Prostate gland (tissue), 2 donors: Measurements from ENCODE around the gene WHRN. TPM values are rescaled to one million over a fixed set of nuclear protein-coding genes. Genes with fewer than 3 reads are reported as not detected.
A peak's percentile ranks its signal among the peaks of the same experiment; 100 is the strongest.

ENCODE experiments used
- DNase-seq: peaks from one replicate; pipeline ENCODE4 v3.0.0-alpha.2; 2019; ENCODE audit warnings: low spot score
- H3K27ac ChIP-seq, 2 donors: fragments of 200-600 bp; sonication (generic); 2 replicates each; pipeline ENCODE4 v1.5.1; 2017 to 2019
- H3K27me3 ChIP-seq: fragments of 200-600 bp; sonication (generic); replicated peaks from 2 replicates; pipeline ENCODE4 v1.5.1; 2019; ENCODE audit not compliant: insufficient read depth
- H3K36me3 ChIP-seq, 2 donors: fragments of 200-600 bp; sonication (generic); 1 replicate in 1 of 2; 2 replicates in 1 of 2; pipeline versions ENCODE4 v1.5.1 to v1.8.1; 2017 to 2019
- H3K4me1 ChIP-seq: fragments of 200-600 bp; sonication (generic); replicated peaks from 2 replicates; pipeline ENCODE4 v1.5.1; 2019
- H3K4me3 ChIP-seq, 2 donors: fragments of 200-600 bp; sonication (generic); 2 replicates each; pipeline ENCODE4 v1.5.1; 2017 to 2019
- H3K9me3 ChIP-seq: fragments of 200-600 bp; sonication (generic); 2 replicates; pipeline ENCODE4 v1.5.1; 2017
- POLR2A ChIP-seq: fragments of 450-650 bp; IDR thresholded peaks from one replicate; pipeline ENCODE4 v1.6.1; 2016; ENCODE audit warnings: antibody characterized with exemption, mild to moderate bottlenecking
- POLR2AphosphoS5 ChIP-seq: sonication (generic); formaldehyde crosslinking; IDR thresholded peaks from one replicate; pipeline ENCODE4 v1.6.1; 2017; ENCODE audit warnings: antibody characterized with exemption
- WGBS: methylation state at CpG from one replicate; pipeline ENCODE4 v1.1.5; 2018; 5-methylcytosine and 5-hydroxymethylcytosine counted together
- intact Hi-C: fragments of 100-400 bp; cut with DNase I; formaldehyde crosslinking; loops from one replicate; pipeline ENCODE4 v1.14.2; 2022
- total RNA-seq, 2 donors: library from RNA; depleted of rRNA; stranded (reverse); fragments of >200 nt; gene quantifications; one replicate each; pipeline ENCODE4 v1.1.0, GENCODE V29; 2016
- TF ChIP-seq, protein P1 (sequence below), 4 experiments: fragments of 200-600 bp in 2 of 4; fragments of 450-650 bp in 2 of 4; sonication (generic) in 2 of 4; IDR thresholded peaks; 1 replicate in 3 of 4; 2 replicates in 1 of 4; pipeline ENCODE4 v1.5.1; 2016 to 2019; ENCODE audit warnings: antibody characterized with exemption in 4 of 4, mild to moderate bottlenecking in 2 of 4, moderate library complexity in 2 of 4

WHRN gene
- total RNA-seq, 2 donors from 2014 or later, result 13.8 to 102 TPM

DNA sequence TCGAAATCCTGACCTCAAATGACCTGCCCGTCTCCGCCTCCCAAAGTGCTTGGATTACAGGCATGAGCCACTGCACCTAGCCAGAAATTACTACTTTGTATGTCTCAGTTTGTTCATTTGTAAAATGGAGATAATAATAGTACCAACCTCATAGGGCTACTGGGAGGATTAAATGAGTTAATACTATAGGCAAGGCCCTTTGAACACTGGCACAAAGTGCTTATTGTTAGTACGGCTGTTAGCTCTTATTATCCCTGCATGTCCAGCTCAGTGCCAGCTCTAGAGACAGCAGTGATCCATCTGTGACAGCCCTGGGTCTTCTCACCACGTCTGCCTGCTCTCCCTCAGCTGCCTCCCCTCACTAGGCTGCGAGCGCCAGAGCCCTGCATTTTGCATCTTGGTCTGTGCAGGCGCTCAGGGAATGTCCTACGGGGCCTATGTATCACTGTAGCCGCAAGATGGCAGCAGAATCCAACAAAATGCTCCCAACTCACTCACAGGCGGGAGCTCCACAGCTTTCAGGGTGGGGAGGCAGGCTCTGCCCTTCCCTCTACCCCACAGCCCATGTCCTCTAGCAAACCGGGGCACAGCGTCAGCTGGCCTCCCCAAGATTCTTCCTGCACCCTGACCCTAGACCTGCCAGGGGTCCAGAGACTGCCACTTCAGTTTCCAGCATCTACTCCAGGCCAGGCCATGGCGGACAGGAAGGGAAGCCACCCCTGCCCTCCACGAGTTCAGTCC is 99.8 kb downstream of the WHRN start:
- H3K36me3 ChIP-seq, result no peaks in the 10 kb centered on the region
- H3K4me1 ChIP-seq, result no peaks in the 10 kb centered on the region
- no peak overlapping the region for H3K4me3 ChIP-seq
- intact Hi-C loops, result loop anchor here (10.0 kb wide), 2 partner anchors 79 to 609 kb away; no protein-coding TSS in a partner anchor
- H3K27me3 ChIP-seq, result no peaks in the 10 kb centered on the region
- peak; percentile 19 for TF ChIP-seq POLR2AphosphoS5
- TF ChIP-seq POLR2A, result no peak
- TF ChIP-seq, protein P1, sequence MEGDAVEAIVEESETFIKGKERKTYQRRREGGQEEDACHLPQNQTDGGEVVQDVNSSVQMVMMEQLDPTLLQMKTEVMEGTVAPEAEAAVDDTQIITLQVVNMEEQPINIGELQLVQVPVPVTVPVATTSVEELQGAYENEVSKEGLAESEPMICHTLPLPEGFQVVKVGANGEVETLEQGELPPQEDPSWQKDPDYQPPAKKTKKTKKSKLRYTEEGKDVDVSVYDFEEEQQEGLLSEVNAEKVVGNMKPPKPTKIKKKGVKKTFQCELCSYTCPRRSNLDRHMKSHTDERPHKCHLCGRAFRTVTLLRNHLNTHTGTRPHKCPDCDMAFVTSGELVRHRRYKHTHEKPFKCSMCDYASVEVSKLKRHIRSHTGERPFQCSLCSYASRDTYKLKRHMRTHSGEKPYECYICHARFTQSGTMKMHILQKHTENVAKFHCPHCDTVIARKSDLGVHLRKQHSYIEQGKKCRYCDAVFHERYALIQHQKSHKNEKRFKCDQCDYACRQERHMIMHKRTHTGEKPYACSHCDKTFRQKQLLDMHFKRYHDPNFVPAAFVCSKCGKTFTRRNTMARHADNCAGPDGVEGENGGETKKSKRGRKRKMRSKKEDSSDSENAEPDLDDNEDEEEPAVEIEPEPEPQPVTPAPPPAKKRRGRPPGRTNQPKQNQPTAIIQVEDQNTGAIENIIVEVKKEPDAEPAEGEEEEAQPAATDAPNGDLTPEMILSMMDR (IDR thresholded peaks at IDR 0.05), result peak; percentile 19 to 82 (median 72)
- DNase-seq, result peak; percentile 73
- WGBS, result 33% methylated on average over 14 of the region's 15 CpGs
- H3K27ac ChIP-seq, result no peak overlapping the region
- H3K9me3 ChIP-seq, result no peaks in the 10 kb centered on the region

- Histone ChIP-seq H3K9me3 (no peaks in the 10 kb centered on the region), H3K27me3 (no peaks in the 10 kb centered on the region), H3K4me3 (no peak overlapping the region), H3K27ac (no peak overlapping the region), H3K36me3 (no peaks in the 10 kb centered on the region), H3K4me1 (no peaks in the 10 kb centered on the region)
- WGBS, result 78% methylated on average over 2 of the region's 2 CpGs
- DNase-seq, result no peak
- intact Hi-C loops, result loop anchor here (10.0 kb wide), 2 partner anchors 80 to 610 kb away; no protein-coding TSS in a partner anchor
- TF ChIP-seq, protein P1 (IDR thresholded peaks at IDR 0.05), result no peak
- no peak for TF ChIP-seq POLR2A
These were observed 100.7 kb downstream of the WHRN start for GRCh38 chr9:114404531-114404930.

DNA sequence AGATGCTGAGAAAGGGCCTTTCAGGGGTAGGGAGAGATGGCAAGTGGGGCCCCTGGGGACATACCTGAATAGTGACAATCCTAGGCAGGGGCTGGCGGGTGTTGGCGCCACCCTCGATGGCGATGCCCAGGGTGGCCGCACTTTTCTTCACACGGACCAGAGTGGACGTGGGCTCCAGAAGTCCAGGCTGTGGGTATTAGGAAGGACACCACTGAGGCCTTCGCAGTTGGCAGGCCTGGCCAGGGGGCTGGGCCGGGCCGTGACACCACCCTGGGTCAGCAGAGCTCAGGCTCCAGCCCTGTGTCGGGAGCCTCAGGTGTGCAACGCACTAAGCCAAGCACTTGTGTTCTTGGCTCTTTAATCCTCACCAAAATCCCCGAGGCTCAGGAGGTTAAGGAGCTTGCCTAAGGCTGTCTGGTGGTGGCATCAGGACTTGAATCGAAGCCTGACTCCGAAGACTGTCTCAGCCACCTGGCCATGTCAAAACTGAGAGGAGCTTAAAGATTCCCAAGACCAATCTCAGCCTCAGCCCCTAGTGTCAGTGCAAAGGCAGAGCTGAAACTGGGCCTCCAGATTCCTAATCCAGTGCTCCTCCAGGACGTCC is 102.0 kb downstream of the WHRN start:
- H3K4me1 ChIP-seq, result no peaks in the 10 kb centered on the region
- no peaks in the 10 kb centered on the region for H3K27me3 ChIP-seq
- no peaks in the 10 kb centered on the region for H3K36me3 ChIP-seq
- H3K9me3 ChIP-seq, result no peaks in the 10 kb centered on the region
- no peak for DNase-seq
- no peak for TF ChIP-seq POLR2AphosphoS5
- TF ChIP-seq, protein P1 (IDR thresholded peaks at IDR 0.05), result no peak
- TF ChIP-seq POLR2A, result no peak
- 86% methylated on average over 16 of the region's 16 CpGs for WGBS
- H3K27ac ChIP-seq, result no peak overlapping the region
- no peak overlapping the region for H3K4me3 ChIP-seq
- intact Hi-C loops, result loop anchor here (10.0 kb wide), 2 partner anchors 82 to 612 kb away; no protein-coding TSS in a partner anchor

- no peak for DNase-seq
- H3K27me3 ChIP-seq, result no peaks in the 10 kb centered on the region
- intact Hi-C loops, result loop anchor here (10.0 kb wide), 2 partner anchors 83 to 613 kb away; no protein-coding TSS in a partner anchor
- H3K4me3 ChIP-seq, result no peak overlapping the region
- TF ChIP-seq POLR2AphosphoS5 (no peak), POLR2A (no peak)
- TF ChIP-seq, protein P1 (IDR thresholded peaks at IDR 0.05), result no peak
- H3K36me3 ChIP-seq, result no peaks in the 10 kb centered on the region
- WGBS, result 68% methylated on average over 7 of the region's 7 CpGs
- no peaks in the 10 kb centered on the region for H3K4me1 ChIP-seq
- no peaks in the 10 kb centered on the region for H3K9me3 ChIP-seq
- no peak overlapping the region for H3K27ac ChIP-seq
These were observed 103.9 kb downstream of the WHRN start for GRCh38 chr9:114401344-114401743.
